Naive thymus-derived CD8-positive, alpha-beta T cell (primary cell): ENCODE results near the gene DIS3L2. TPM values are rescaled to one million over a fixed set of nuclear protein-coding genes. Genes with fewer than 3 reads are reported as not detected.
"Not testable (repeated sequence)": the region's sequence is repeated elsewhere in the genome, so short reads cannot be mapped to it uniquely, and the experiment has no call there.

Experiments
- ATAC-seq, 2 donors: fragments of 150-1000 bp; cut with Tn5 transposase in 1 of 2; sonication (Bioruptor Pico), chemical (Tn5 transposase) in 1 of 2; 1 replicate in 1 of 2; 2 replicates in 1 of 2; pipeline ENCODE4 v1.10.0; 2021; ENCODE audit warnings: mild to moderate bottlenecking in 2 of 2, moderate library complexity in 2 of 2
- POLR2A ChIA-PET: fragments of 350-600 bp; sonication (Branson Sonifier 250); formaldehyde crosslinking; loops from one replicate; lab custom pipeline; 2021; ENCODE audit warnings: antibody characterized with exemption; lab: Charles Lee
- DNase-seq, 10 donors: peaks; one replicate each; pipeline versions ENCODE4 v3.0.0 to v3.0.0-alpha.2; 2020 to 2022
- H3K27ac Mint-ChIP-seq, 10 donors: one replicate each; pipeline ENCODE4 v1.8.0; 2020 to 2022; ENCODE audit warnings: mild to moderate bottlenecking in 10 of 10, mixed read lengths in 10 of 10, moderate library complexity in 4 of 10, inconsistent platforms in 1 of 10
- H3K27me3 Mint-ChIP-seq, 5 donors: one replicate each; pipeline ENCODE4 v1.8.0; 2021 to 2022; ENCODE audit warnings: mixed read lengths in 5 of 5
- H3K36me3 Mint-ChIP-seq, 3 donors: one replicate each; pipeline ENCODE4 v1.8.0; 2020 to 2022; ENCODE audit warnings: mixed read lengths in 3 of 3, mild to moderate bottlenecking in 2 of 3, inconsistent platforms in 1 of 3
- H3K4me1 Mint-ChIP-seq, 4 donors: one replicate each; pipeline ENCODE4 v1.8.0; 2021 to 2022; ENCODE audit warnings: mixed read lengths in 4 of 4
- H3K4me3 Mint-ChIP-seq, 10 donors: one replicate each; pipeline ENCODE4 v1.8.0; 2020 to 2022; ENCODE audit warnings: mild to moderate bottlenecking in 10 of 10, mixed read lengths in 10 of 10, moderate library complexity in 6 of 10, inconsistent platforms in 1 of 10
- H3K9me3 Mint-ChIP-seq, 9 donors: one replicate each; pipeline ENCODE4 v1.8.0; 2020 to 2022; ENCODE audit warnings: mixed read lengths in 9 of 9, mild to moderate bottlenecking in 3 of 9, inconsistent platforms in 1 of 9, moderate library complexity in 1 of 9
- polyA plus RNA-seq, 3 donors: library from polyadenylated mRNA; unstranded; fragments of 300-500 nt; fragmentation: Illumina TruSeq; gene quantifications; one replicate each; pipeline ENCODE4 v1.2.3, GENCODE V29; 2021
- total RNA-seq, 8 experiments: library from RNA in 2 of 8; stranded (reverse) in 2 of 8; gene quantifications; one replicate each; pipeline ENCODE4 v1.2.3 and lab custom pipeline; 2021 to 2026

The DIS3L2 gene
- total and polyA plus RNA-seq, 5 experiments from 2014 or later, result 12.5 to 59.1 (median 17.2) TPM

GRCh38 chr2:232377841-232378734, 416.6 kb downstream of the DIS3L2 start:
- H3K4me1 Mint-ChIP-seq, result peaks cover 0 to 3% (median under 1%) of the 10 kb centered on the region in 4 donors
- POLR2A ChIA-PET, result no interaction called here
- no peak overlapping the region for H3K4me3 Mint-ChIP-seq
- H3K9me3 Mint-ChIP-seq, result no peaks in the 10 kb centered on the region
- DNase-seq, result no peak
- H3K27me3 Mint-ChIP-seq, result peaks cover 1 to 17% (median 7%) of the 10 kb centered on the region in 5 donors
- ATAC-seq, result no peak
- no peaks in the 10 kb centered on the region for H3K36me3 Mint-ChIP-seq
- H3K27ac Mint-ChIP-seq, result no peak overlapping the region

GRCh38 chr2:232378735-232379151, 417.2 kb downstream of the DIS3L2 start, which contains the start of gene ALPP:
ALPP (plus strand) TSS chr2:232378751; CDS start chr2:232378803, 52 bp downstream.
- H3K4me3 Mint-ChIP-seq, result peak within 1 kb of the TSS in 2 of 10 donors; percentile 12 to 13
- H3K27me3 Mint-ChIP-seq, result peaks cover 1 to 23% (median 8%) of the 10 kb centered on the region in 5 donors
- H3K27ac Mint-ChIP-seq, H3K36me3 Mint-ChIP-seq, H3K9me3 Mint-ChIP-seq, ATAC-seq, H3K4me1 Mint-ChIP-seq, DNase-seq, POLR2A ChIA-PET: not testable (repeated sequence)

GRCh38 chr2:232379610-232380590, 418.4 kb downstream of the DIS3L2 start:
- H3K4me3 Mint-ChIP-seq, POLR2A ChIA-PET: not testable (repeated sequence)

GRCh38 chr2:232381204-232382031, 419.9 kb downstream of the DIS3L2 start:
- ATAC-seq (peak; percentile 86 to 87), DNase-seq (peak in 4 of 10 donors; percentile 25 to 37 (median 30))
- H3K4me3 Mint-ChIP-seq, result peak overlapping the region in 9 of 10 donors; percentile 14 to 62 (median 48)
- peaks cover 0 to 24% (median 8%) of the 10 kb centered on the region in 4 donors for H3K4me1 Mint-ChIP-seq
- peaks cover 10 to 50% (median 19%) of the 10 kb centered on the region in 5 donors for H3K27me3 Mint-ChIP-seq
- POLR2A ChIA-PET, H3K27ac Mint-ChIP-seq, H3K36me3 Mint-ChIP-seq, H3K9me3 Mint-ChIP-seq: not testable (repeated sequence)

More at GRCh38 chr2:232379610-232380590, 418.4 kb downstream of the DIS3L2 start:
- H3K27ac Mint-ChIP-seq, ATAC-seq, H3K9me3 Mint-ChIP-seq, DNase-seq, H3K36me3 Mint-ChIP-seq: not testable (repeated sequence)
- Mint-ChIP-seq H3K4me1 (peaks cover 0 to 15% (median under 1%) of the 10 kb centered on the region in 4 donors), H3K27me3 (peaks cover 1 to 35% (median 9%) of the 10 kb centered on the region in 5 donors)

GRCh38 chr2:232382331-232383225, 421.1 kb downstream of the DIS3L2 start:
- peak overlapping the region in 2 of 10 donors; percentile 10 to 51 for H3K4me3 Mint-ChIP-seq
- no peak for ATAC-seq
- no peaks in the 10 kb centered on the region for H3K9me3 Mint-ChIP-seq
- peaks cover 10 to 55% (median 23%) of the 10 kb centered on the region in 5 donors for H3K27me3 Mint-ChIP-seq
- POLR2A ChIA-PET, result no interaction called here
- H3K27ac Mint-ChIP-seq, result no peak overlapping the region
- no peak for DNase-seq
- H3K36me3 Mint-ChIP-seq, result no peaks in the 10 kb centered on the region
- H3K4me1 Mint-ChIP-seq, result peaks cover 0 to 27% (median 10%) of the 10 kb centered on the region in 4 donors

- no peak for ATAC-seq
- peaks cover 14 to 60% (median 28%) of the 10 kb centered on the region in 5 donors for H3K27me3 Mint-ChIP-seq
- POLR2A ChIA-PET, result no interaction called here
- no peak overlapping the region for H3K27ac Mint-ChIP-seq
- H3K4me1 Mint-ChIP-seq, result peaks cover 0 to 27% (median 10%) of the 10 kb centered on the region in 4 donors
- H3K4me3 Mint-ChIP-seq, result no peak overlapping the region
- no peak for DNase-seq
- no peaks in the 10 kb centered on the region for H3K9me3 Mint-ChIP-seq
- H3K36me3 Mint-ChIP-seq, result peaks cover 0 to 5% (median 0%) of the 10 kb centered on the region in 3 donors
Measured at GRCh38 chr2:232384466-232384865, 423.0 kb downstream of the DIS3L2 start.

- H3K36me3 Mint-ChIP-seq, POLR2A ChIA-PET, H3K27ac Mint-ChIP-seq, H3K4me3 Mint-ChIP-seq, ATAC-seq, DNase-seq, H3K9me3 Mint-ChIP-seq: not testable (repeated sequence)
- Mint-ChIP-seq H3K4me1 (peaks cover 0 to 27% (median 10%) of the 10 kb centered on the region in 4 donors), H3K27me3 (peaks cover 14 to 65% (median 34%) of the 10 kb centered on the region in 5 donors)
Measured at GRCh38 chr2:232385058-232385457, 423.5 kb downstream of the DIS3L2 start.

GRCh38 chr2:232385660-232386489, 424.4 kb downstream of the DIS3L2 start:
- Mint-ChIP-seq H3K27me3 (peaks cover 15 to 73% (median 36%) of the 10 kb centered on the region in 5 donors), H3K4me3 (peak overlapping the region in 1 of 10 donors; percentile 26), H3K9me3 (no peaks in the 10 kb centered on the region), H3K36me3 (peaks cover 0 to 5% (median 0%) of the 10 kb centered on the region in 3 donors), H3K4me1 (peaks cover 0 to 27% (median 10%) of the 10 kb centered on the region in 4 donors), H3K27ac (peak overlapping the region in 1 of 10 donors; percentile 32)
- no peak for DNase-seq
- ATAC-seq, result no peak
- POLR2A ChIA-PET, result no interaction called here

- Mint-ChIP-seq H3K27me3 (peaks cover 17 to 77% (median 38%) of the 10 kb centered on the region in 5 donors), H3K4me3 (peak overlapping the region in 1 of 10 donors; percentile 26), H3K9me3 (no peaks in the 10 kb centered on the region), H3K4me1 (peaks cover 0 to 27% (median 10%) of the 10 kb centered on the region in 4 donors), H3K36me3 (peaks cover 0 to 5% (median 0%) of the 10 kb centered on the region in 3 donors), H3K27ac (no peak overlapping the region)
- POLR2A ChIA-PET, result no interaction called here
- DNase-seq, result no peak
- ATAC-seq, result no peak
Measured at GRCh38 chr2:232386490-232386739, 424.9 kb downstream of the DIS3L2 start.
